IgD-negative memory B cell (primary cell): ENCODE results near the gene PYGO2. TPM values are rescaled to one million over a fixed set of nuclear protein-coding genes. Genes with fewer than 3 reads are reported as not detected.

Experiments
- H3K27ac Mint-ChIP-seq, 3 donors: one replicate each; pipeline ENCODE4 v1.8.0; 2020 to 2022; ENCODE audit warnings: mild to moderate bottlenecking in 3 of 3, mixed read lengths in 3 of 3, moderate library complexity in 1 of 3
- H3K27me3 Mint-ChIP-seq: one replicate; pipeline ENCODE4 v1.8.0; 2021; ENCODE audit warnings: mixed read lengths
- H3K36me3 Mint-ChIP-seq: one replicate; pipeline ENCODE4 v1.8.0; 2020; ENCODE audit warnings: mild to moderate bottlenecking, mixed read lengths
- H3K4me1 Mint-ChIP-seq, 3 donors: one replicate each; pipeline ENCODE4 v1.8.0; 2020 to 2022; ENCODE audit warnings: mixed read lengths in 3 of 3, mild to moderate bottlenecking in 1 of 3
- H3K4me3 Mint-ChIP-seq, 4 donors: one replicate each; pipeline ENCODE4 v1.8.0; 2020 to 2022; ENCODE audit warnings: mild to moderate bottlenecking in 4 of 4, mixed read lengths in 4 of 4, moderate library complexity in 3 of 4
- H3K9me3 Mint-ChIP-seq, 3 donors: one replicate each; pipeline ENCODE4 v1.8.0; 2020 to 2021; ENCODE audit warnings: mixed read lengths in 3 of 3, mild to moderate bottlenecking in 1 of 3
- polyA plus RNA-seq: library from polyadenylated mRNA; unstranded; fragments of 300-500 nt; fragmentation: Illumina TruSeq; gene quantifications from one replicate; pipeline ENCODE4 v1.2.3, GENCODE V29; 2021

Gene PYGO2
- polyA plus RNA-seq, 1 donor from 2014 or later = 42.5 TPM

DNA sequence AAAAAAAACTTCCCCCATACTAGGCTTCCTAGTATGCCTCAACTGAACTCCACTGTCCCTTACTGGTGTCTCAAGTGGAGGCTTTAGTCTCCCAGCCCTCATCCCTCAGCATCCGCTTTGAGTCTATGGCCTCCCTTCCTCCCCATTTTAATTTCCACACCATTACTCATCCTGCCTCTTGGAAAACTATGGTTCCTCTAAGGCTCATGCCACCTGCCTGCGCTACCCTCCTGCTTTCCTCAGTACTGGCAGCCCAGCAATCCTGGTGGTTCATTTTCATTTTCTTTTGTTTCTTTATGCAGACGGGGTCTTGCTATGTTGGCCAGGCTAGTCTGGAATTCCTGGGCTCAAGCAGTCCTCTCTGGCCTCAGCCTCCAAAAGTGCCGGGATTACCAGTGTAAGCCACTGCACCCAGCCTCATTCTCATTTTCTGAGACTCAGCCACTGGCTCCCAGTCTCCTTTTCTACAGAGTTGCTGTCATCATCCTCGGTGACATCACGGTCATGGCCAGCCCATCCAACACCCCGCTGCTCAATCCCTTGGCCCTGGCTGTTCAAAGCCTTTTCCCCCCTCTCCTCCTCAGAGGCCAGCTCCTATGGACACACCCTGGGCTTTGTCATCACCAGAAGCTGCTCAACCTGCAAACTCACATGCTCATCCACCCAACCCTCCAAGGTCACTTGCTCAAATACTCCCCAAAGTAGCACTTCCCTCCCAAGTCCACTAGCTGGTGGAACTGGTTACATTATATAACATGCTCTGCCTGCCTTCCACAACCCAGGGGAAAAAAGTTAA is 22.8 kb downstream of the PYGO2 start:
- peaks cover 4% of the 10 kb centered on the region for H3K36me3 Mint-ChIP-seq
- H3K4me3 Mint-ChIP-seq = peak overlapping the region; percentile 25 to 98 (median 80)
- peaks cover 37 to 64% (median 56%) of the 10 kb centered on the region in 3 donors for H3K4me1 Mint-ChIP-seq
- no peaks in the 10 kb centered on the region for H3K27me3 Mint-ChIP-seq
- H3K9me3 Mint-ChIP-seq = no peaks in the 10 kb centered on the region
- H3K27ac Mint-ChIP-seq = peak overlapping the region; percentile 24 to 99 (median 96)

DNA sequence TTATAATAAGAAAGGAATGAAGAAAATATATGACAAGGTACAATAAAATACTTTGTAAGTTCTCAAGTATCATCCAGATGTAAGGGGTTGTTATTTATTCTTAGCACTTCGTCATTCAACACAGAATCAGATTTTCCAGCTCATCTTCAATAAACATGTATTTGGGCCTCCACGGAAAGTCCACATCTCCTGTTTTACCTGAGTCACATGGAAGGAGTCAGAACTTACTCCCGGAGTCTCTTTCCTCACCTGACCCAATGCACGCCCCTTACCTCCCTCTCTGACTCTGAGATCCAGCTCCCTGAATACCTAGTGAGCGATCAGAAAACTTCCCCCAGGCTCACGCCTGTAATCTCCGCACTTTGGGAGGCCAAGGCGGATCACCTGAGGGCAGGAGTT is 23.6 kb downstream of the PYGO2 start:
- Mint-ChIP-seq H3K36me3 (peaks cover 4% of the 10 kb centered on the region), H3K27me3 (no peaks in the 10 kb centered on the region), H3K27ac (peak overlapping the region; percentile 96 to 100 (median 100)), H3K4me1 (peaks cover 30 to 56% (median 48%) of the 10 kb centered on the region in 3 donors), H3K9me3 (no peaks in the 10 kb centered on the region), H3K4me3 (peak overlapping the region; percentile 91 to 99 (median 98))

DNA sequence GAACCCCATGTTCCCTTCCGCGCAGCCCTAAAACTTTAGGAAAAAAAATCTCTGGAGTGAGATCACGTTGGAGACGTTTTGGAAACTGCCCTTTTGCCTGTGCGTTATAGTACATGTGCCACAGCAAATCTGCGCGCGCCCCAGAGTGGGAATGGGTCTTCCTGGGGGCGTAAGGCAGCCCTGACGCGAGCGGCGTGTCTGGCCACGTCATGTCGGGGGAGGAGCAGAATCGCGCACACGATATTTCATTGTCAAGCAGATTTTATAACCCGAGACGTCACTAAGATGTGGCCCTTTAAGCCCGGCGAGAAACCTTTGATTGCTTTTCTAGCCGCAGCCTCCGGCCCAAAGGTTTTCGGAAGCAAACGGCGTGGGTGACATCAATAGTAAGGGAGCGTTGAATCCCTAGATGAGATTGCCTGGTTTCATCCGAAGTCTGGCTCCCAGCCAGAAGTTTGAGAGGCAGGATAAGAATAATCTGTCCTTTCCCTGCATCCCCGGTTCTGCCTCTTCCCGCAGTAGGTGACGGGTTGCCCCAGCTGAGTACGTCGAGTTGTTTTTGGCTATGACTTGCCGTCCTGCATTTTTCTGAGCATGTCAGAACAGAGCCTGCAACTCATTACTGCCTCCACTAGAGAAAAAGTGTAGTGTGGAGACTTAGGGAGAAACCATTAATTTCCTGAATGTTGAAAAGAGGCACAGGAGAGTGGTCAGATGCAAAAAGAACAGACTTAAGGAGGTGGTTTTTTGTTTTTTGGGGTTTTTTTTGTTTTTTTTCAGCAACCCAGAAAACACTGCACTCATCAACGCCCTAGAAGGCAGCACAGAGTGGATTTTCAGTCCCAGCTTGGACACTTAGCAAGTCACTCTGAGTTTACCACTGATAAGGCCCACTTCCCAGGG is 24.2 kb downstream of the PYGO2 start:
- H3K27me3 Mint-ChIP-seq = no peaks in the 10 kb centered on the region
- H3K27ac Mint-ChIP-seq = peak overlapping the region; percentile 96 to 100 (median 100)
- peaks cover 2% of the 10 kb centered on the region for H3K36me3 Mint-ChIP-seq
- peaks cover 24 to 50% (median 41%) of the 10 kb centered on the region in 3 donors for H3K4me1 Mint-ChIP-seq
- peak overlapping the region; percentile 91 to 99 (median 98) for H3K4me3 Mint-ChIP-seq
- H3K9me3 Mint-ChIP-seq = no peaks in the 10 kb centered on the region

DNA sequence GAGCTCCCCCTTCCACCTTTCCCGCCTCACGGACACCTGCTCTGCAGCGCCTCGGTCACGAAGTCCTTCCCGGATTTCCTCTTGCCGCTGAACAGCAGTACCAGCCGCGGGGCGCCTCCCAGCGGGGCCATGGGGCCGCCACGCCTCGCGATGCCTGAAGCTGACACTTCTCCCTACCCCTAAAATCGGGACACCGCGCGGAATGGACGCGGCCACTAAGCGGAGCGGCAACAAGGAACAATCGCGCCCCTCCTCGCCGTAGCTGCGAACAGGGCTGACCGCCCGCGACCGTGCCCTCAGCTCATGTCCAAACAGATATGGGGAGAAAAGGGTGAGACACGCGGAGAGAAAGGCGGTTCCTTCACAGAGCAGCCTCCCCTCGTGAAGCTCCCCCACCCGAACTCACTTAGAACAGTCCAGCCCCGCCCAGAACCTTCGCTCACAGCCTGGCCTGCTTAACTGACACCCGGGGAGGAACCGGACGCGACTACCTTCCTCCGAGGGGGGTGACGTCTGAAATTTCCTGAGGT is 25.0 kb downstream of the PYGO2 start, which contains the start of gene PMVK:
Gene PMVK, minus strand, starts transcription at position 165 of the 530 bp plus-strand sequence. Its CDS starts 34 bp downstream, at position 131.
- H3K9me3 Mint-ChIP-seq = no peaks in the 10 kb centered on the region
- H3K27me3 Mint-ChIP-seq = no peaks in the 10 kb centered on the region
- H3K36me3 Mint-ChIP-seq = peaks cover 1% of the 10 kb centered on the region
- H3K4me1 Mint-ChIP-seq = peaks cover 22 to 44% (median 39%) of the 10 kb centered on the region in 3 donors
- peak within 1 kb of the TSS; percentile 91 to 99 (median 98) for H3K4me3 Mint-ChIP-seq
- H3K27ac Mint-ChIP-seq = peak within 1 kb of the TSS; percentile 96 to 100 (median 100)

DNA sequence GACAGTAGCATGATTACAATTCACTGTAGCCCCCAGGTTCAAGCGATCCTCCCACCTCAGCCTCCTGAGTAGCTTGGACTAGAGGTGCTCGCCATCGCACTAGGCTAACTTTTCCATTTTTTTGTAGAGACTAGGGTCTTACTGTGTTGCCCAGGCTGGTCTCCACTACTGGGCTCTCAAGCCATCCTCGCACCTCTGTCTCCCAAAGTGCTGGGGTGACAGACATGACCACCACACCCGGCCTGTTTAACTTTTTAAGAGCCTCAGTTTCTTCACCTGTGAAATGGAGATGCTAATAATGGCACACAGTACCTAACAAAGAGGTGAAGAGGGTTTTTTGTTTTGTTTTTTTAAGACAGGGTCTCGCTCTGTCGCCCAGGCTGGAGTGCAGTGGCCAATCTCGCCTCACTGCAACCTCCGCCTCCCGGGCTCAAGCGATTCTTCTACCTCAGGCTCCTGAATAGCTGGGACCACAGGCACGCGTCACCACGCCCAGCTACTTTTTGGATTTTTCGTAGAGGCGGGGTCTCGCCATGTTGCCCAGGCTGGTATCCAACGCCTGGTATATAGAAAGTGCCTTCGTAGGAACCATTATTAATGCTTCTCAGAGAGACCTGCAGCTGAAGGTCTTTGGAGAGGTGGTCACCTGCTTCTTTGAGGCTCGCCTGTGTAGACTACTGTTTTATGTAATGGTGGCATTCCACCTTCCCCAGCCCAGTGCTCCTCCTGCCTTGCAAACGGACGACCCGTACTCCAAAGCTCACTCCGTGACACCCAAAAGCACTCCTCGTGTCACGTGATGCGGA is 25.6 kb downstream of the PYGO2 start:
- no peaks in the 10 kb centered on the region for H3K27me3 Mint-ChIP-seq
- H3K36me3 Mint-ChIP-seq = peaks cover under 1% of the 10 kb centered on the region
- H3K9me3 Mint-ChIP-seq = no peaks in the 10 kb centered on the region
- H3K4me3 Mint-ChIP-seq = peak overlapping the region; percentile 91 to 99 (median 98)
- H3K27ac Mint-ChIP-seq = peak overlapping the region; percentile 96 to 100 (median 100)
- H3K4me1 Mint-ChIP-seq = peaks cover 18 to 40% (median 34%) of the 10 kb centered on the region in 3 donors

DNA sequence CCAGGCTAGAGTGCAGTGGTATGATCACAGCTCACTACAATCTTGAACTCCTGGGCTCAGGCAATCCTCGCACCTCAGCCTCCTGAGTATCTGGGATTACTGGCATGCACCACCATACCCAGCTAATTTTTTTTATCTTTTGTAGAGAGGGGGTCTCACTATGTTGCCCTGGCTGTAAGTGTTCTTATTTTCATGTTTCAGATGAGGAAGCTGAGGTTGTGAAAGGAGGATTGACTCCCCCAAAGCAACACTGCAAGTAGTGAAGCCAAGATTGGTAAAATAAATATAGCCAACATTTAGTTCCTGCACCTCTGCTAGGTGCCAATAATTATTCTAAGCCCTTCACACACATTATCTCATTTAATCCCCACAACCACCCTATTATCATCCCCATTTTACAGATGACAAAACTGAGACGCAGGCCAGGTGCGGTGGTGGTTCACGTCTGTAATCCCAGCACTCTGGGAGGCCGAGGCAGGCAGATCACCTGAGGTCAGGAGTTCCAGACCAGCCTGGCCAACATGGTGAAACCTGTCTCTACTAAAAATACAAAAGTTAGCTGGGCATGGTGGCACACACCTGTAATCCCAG is 27.1 kb downstream of the PYGO2 start:
- Mint-ChIP-seq H3K9me3 (no peaks in the 10 kb centered on the region), H3K36me3 (no peaks in the 10 kb centered on the region), H3K27me3 (no peaks in the 10 kb centered on the region), H3K4me1 (peaks cover 12 to 30% (median 25%) of the 10 kb centered on the region in 3 donors), H3K4me3 (peak overlapping the region; percentile 12 to 49 (median 38)), H3K27ac (peak overlapping the region in 2 of 3 donors; percentile 25 to 89)

DNA sequence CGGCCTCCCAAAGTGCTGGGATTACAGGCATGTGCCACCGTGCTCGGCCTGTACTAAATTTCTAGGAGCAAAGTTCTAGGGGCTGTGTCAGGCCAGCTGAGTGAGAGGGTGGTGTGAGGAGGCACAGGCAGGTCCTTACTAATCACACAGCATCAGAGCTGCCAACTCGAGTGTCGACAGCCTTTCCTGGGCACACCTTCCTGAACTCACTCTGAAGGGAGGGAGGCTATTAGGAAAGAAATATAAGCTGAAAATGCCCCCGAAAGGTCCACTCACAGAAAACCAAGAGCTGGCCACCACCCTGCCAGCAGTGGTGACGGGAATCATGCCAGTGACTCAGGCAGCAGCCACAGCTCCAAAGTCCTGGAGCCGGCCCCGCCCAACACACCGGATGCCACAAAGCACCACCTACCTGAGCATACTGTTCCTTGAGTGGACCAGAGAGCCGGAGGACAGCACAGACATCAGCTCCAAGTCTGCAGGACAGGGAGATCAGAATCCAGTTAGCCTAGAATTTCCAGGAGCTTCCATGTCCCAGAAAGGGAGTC is 29.6 kb downstream of the PYGO2 start:
- no peaks in the 10 kb centered on the region for H3K9me3 Mint-ChIP-seq
- no peak overlapping the region for H3K27ac Mint-ChIP-seq
- H3K4me3 Mint-ChIP-seq = no peak overlapping the region
- peaks cover 2 to 16% (median 13%) of the 10 kb centered on the region in 3 donors for H3K4me1 Mint-ChIP-seq
- H3K36me3 Mint-ChIP-seq = peaks cover 6% of the 10 kb centered on the region
- H3K27me3 Mint-ChIP-seq = no peaks in the 10 kb centered on the region

DNA sequence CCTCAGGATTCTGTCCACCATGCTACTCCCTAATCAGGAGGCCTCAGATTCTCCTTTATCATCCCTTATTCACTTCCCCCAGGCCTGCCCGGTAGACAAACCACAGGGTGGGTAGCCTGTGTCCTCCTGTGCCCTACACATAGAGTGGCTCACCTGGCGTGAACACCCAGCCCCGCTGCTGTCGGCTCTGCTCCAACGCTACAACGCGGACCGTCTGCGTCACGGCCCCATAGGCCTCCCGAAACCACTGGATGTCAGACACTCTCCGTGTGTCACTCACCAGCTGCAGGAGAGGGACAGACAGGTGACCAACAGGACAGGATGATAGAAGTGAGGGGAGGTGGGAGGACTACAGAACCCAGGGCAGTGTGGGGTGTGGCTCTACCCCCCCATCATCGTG is 35.4 kb downstream of the PYGO2 start:
- H3K27me3 Mint-ChIP-seq = no peaks in the 10 kb centered on the region
- H3K36me3 Mint-ChIP-seq = peaks cover 6% of the 10 kb centered on the region
- no peaks in the 10 kb centered on the region for H3K9me3 Mint-ChIP-seq
- H3K4me3 Mint-ChIP-seq = no peak overlapping the region
- peaks cover 2 to 4% (median 2%) of the 10 kb centered on the region in 3 donors for H3K4me1 Mint-ChIP-seq
- no peak overlapping the region for H3K27ac Mint-ChIP-seq

DNA sequence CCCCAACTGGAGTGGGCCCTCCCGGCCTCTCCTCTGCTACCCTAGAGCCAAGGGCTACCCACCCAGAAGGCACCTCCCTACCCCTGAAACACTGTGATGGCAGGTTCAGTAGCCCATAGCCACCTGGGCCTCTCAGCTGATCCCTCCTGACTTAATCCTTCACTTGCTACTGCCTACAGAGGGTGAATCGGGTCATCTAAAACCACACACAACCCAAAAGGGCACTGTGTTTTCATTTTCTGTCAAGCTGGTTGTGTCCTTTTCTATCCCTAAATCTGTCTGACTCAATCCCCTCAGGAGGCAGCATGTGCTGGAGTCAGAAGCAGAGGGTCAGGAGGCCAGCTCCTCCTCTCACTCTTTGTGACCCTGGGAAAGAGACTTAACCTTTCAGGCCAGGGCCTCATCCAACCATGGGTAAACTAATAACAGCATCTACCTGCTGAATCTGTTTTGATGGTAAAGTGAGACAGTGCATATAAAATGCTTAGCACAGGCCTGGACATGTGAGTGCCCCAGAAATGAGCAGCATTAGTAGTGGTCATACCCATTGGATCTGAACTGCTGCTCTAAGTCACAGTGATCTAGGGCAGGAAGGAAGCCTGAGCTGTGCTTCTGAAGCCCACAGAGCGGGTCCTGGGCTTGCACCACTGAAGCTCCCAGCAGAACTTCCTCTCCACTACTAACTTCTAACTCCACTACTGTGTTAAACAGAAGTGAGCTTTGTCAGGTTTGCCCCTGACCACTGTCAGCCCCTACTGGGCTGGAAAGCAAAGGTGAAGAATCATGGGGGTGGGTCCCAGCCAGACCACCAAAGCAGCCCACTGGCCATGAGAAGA is 36.0 kb downstream of the PYGO2 start:
- Mint-ChIP-seq H3K4me3 (no peak overlapping the region), H3K9me3 (no peaks in the 10 kb centered on the region), H3K27me3 (no peaks in the 10 kb centered on the region), H3K36me3 (peaks cover 6% of the 10 kb centered on the region), H3K27ac (no peak overlapping the region), H3K4me1 (peaks cover 2 to 4% (median 2%) of the 10 kb centered on the region in 3 donors)

DNA sequence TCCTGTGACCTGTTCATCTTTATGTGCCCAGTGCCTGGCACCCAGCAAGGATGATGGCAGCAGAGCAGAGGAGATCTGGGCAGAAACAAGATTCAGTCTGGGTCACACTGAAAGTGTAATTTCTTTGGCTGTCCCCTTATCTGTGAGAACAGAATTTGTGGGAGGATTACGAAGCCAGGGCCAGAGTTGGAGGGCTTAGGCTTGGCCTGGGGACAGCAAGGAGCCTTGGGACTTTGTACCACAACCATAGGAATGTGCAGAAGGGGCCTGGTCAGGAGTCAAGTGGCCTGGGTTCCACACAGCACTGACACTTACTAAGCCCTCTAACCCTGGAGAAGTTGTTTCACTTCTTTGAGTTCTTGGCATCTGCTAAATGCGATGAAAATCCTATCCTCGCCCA is 37.9 kb downstream of the PYGO2 start:
- Mint-ChIP-seq H3K4me3 (no peak overlapping the region), H3K27ac (no peak overlapping the region), H3K36me3 (peaks cover 6% of the 10 kb centered on the region), H3K27me3 (no peaks in the 10 kb centered on the region), H3K9me3 (no peaks in the 10 kb centered on the region), H3K4me1 (peaks cover 2 to 4% (median 2%) of the 10 kb centered on the region in 3 donors)

DNA sequence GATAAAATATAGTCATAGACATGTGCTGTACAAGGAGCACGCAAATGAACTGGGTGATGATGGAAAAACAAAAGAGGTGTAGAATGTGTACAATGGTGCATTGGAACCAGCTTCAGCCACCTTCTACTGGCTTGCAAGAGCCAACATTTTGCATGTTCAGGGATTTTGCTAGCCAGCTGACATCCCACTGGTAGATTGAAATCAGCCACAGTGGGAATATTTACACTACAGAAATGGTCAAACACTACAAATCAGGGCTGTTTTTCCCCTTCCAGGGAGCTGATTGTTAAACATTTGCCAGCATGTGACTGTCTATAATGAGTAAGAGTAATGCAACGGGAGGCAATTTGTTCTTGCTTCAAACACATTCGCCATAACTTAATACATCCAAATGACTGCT is 48.3 kb downstream of the PYGO2 start:
- H3K27ac Mint-ChIP-seq = peak overlapping the region in 1 of 3 donors; percentile 81
- no peaks in the 10 kb centered on the region for H3K27me3 Mint-ChIP-seq
- peaks cover 0 to 2% (median 0%) of the 10 kb centered on the region in 3 donors for H3K4me1 Mint-ChIP-seq
- H3K4me3 Mint-ChIP-seq = no peak overlapping the region
- peaks cover 5% of the 10 kb centered on the region for H3K36me3 Mint-ChIP-seq
- peaks cover 0 to 3% (median 0%) of the 10 kb centered on the region in 3 donors for H3K9me3 Mint-ChIP-seq

DNA sequence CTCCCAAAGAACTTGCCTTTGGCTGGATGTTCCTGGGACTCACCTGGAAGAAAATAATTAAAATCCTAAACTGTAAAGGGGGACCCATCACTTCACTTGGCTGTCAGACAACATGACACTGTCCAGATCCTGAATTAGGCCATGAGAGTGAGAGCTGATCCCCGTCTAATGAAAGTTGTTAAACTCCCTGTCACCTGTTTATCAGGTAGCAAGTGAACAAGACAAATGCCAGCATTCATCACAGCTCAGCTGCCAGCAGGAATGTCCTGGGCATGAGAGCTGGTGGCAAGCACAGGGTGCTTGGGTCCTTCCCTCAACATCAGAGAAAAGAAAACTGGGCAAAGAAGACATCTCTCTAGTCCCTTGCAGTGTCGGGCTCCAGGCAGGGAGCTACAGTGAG is 48.8 kb downstream of the PYGO2 start:
- peaks cover 5% of the 10 kb centered on the region for H3K36me3 Mint-ChIP-seq
- no peaks in the 10 kb centered on the region for H3K27me3 Mint-ChIP-seq
- H3K27ac Mint-ChIP-seq = peak overlapping the region in 1 of 3 donors; percentile 81
- H3K9me3 Mint-ChIP-seq = peaks cover 0 to 3% (median 0%) of the 10 kb centered on the region in 3 donors
- peaks cover 0 to under 1% (median 0%) of the 10 kb centered on the region in 3 donors for H3K4me1 Mint-ChIP-seq
- H3K4me3 Mint-ChIP-seq = no peak overlapping the region
